ENCODE data around the gene SKAP2.

DNA sequence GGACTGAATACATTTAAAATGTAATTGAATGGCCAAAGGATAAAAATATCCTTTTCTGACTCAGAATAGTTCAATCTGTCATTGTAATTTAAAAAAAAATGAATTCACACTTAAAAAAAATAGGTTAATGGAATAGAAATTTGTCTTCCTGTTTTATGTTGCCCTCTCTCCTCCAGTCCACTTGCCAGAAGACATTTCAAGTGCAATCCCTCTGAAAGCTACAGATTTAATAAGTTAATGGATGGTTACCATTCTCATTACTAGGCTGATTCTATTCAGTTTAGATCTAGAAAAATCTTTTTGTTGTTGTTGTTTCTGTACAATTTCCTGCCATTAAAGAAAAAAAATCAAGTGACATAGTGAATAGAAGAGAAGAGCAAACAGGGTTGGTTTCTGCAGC lies 142.9 kb downstream of the SKAP2 start:
- no peak for TF ChIP-seq CTCF (optimal IDR thresholded peaks at IDR 0.05 in 1 of 3, IDR thresholded peaks at IDR 0.05 in 1 of 3, conservative IDR thresholded peaks at IDR 0.05 in 1 of 3; ENCODE audit: extremely low read depth in 1 of 3, insufficient read depth in 2 of 3, low read length in 3 of 3)
- no peak for TF ChIP-seq EZH2 (IDR thresholded peaks at IDR 0.05; ENCODE audit: low read length)

Measured in keratinocyte (primary cell).